ENCODE measurements around the gene SULT2B1. TPM values are rescaled to one million over a fixed set of nuclear protein-coding genes. Genes with fewer than 3 reads are reported as not detected.

Gene SULT2B1
- polyA plus RNA-seq (2013, experiment 1 of 2), result 0.13 TPM
- polyA plus RNA-seq (2013, experiment 2 of 2), result 0.18 TPM

- peaks cover 7 to 12% of the 10 kb centered on the region in 2 donors for H3K4me1 ChIP-seq (ENCODE audit: control insufficient read depth in 2 of 2, insufficient read depth in 1 of 2, low read depth in 1 of 2, low read length in 2 of 2)
- H3K23ac ChIP-seq (ENCODE audit: low read depth, low read length, poor library complexity), result no peak within 1 kb of the TSS
- H4K8ac ChIP-seq (ENCODE audit: low read depth, low read length), result no peak within 1 kb of the TSS
- H3K27me3 ChIP-seq (ENCODE audit: control insufficient read depth in 3 of 3, insufficient read depth in 3 of 3, low read depth in 1 of 3, low read length in 3 of 3), result peaks cover 0 to 17% (median 0%) of the 10 kb centered on the region in 3 experiments
- no peaks in the 10 kb centered on the region for H3K36me3 ChIP-seq (replicated peaks in 1 of 2; ENCODE audit: control insufficient read depth in 2 of 2, insufficient read depth in 2 of 2, low read length in 2 of 2)
- H2BK120ac ChIP-seq (ENCODE audit: low read depth, low read length), result peak within 1 kb of the TSS; percentile 50
- H3K4me3 ChIP-seq (ENCODE audit: low read length in 2 of 2), result no peak within 1 kb of the TSS
- peak within 1 kb of the TSS; percentile 49 for H3K18ac ChIP-seq (ENCODE audit: low read length)
- peak within 1 kb of the TSS; percentile 56 for H2BK5ac ChIP-seq (ENCODE audit: low read length)
- H3K79me1 ChIP-seq (ENCODE audit: low read depth, low read length), result no peaks in the 10 kb centered on the region
- H2AFZ ChIP-seq (ENCODE audit: low read length), result no peak within 1 kb of the TSS
- H4K91ac ChIP-seq (ENCODE audit: low read depth, low read length, poor library complexity), result no peak within 1 kb of the TSS
- H2BK12ac ChIP-seq (ENCODE audit: low read length), result peak within 1 kb of the TSS; percentile 82
- DNase-seq (ENCODE audit: low spot score), result no peak
- peak within 1 kb of the TSS; percentile 82 for H2AK5ac ChIP-seq (ENCODE audit: low read depth, low read length)
- no peak within 1 kb of the TSS for H3K4me2 ChIP-seq (ENCODE audit: insufficient read depth, low read length, poor library complexity, severe bottlenecking)
- no CpG with 5 or more reads among the region's 36 CpGs for WGBS, 2 donors (ENCODE audit: extremely low coverage in 2 of 2, insufficient read length in 2 of 2, insufficient replicate concordance in 1 of 2)
- peak within 1 kb of the TSS; percentile 3 for H2BK15ac ChIP-seq (ENCODE audit: low read length)
- H3K27ac ChIP-seq (replicated peaks; ENCODE audit: low read length), result no peak within 1 kb of the TSS
- no peak within 1 kb of the TSS for H3K4ac ChIP-seq (ENCODE audit: low read length)
- H3K9ac ChIP-seq (ENCODE audit: low read depth, low read length, poor library complexity), result no peak within 1 kb of the TSS
- H3K9me3 ChIP-seq (replicated peaks in 1 of 2; ENCODE audit: control insufficient read depth in 2 of 2, insufficient read depth in 1 of 2, low read depth in 1 of 2, low read length in 2 of 2), result peaks cover 0 to 2% of the 10 kb centered on the region in 2 donors
- H3K14ac ChIP-seq (ENCODE audit: low read length), result no peak within 1 kb of the TSS
Observed at GRCh38 chr19:48551437-48552302, at the start of gene SULT2B1. TSS of gene SULT2B1 (plus strand) at chr19:48552172. CDS start at chr19:48552253, 81 bp downstream.

- Histone ChIP-seq H3K4me2 (ENCODE audit: insufficient read depth, low read length, poor library complexity, severe bottlenecking) (peak overlapping the region; percentile 74), H3K23ac (ENCODE audit: low read depth, low read length, poor library complexity) (peak overlapping the region; percentile 48), H4K91ac (ENCODE audit: low read depth, low read length, poor library complexity) (no peak overlapping the region), H3K79me1 (ENCODE audit: low read depth, low read length) (no peaks in the 10 kb centered on the region), H3K4me3 (ENCODE audit: low read length in 2 of 2) (peak overlapping the region in 1 of 2 donors; percentile 77), H3K14ac (ENCODE audit: low read length) (no peak overlapping the region), H3K9ac (ENCODE audit: low read depth, low read length, poor library complexity) (peak overlapping the region; percentile 50), H2AFZ (ENCODE audit: low read length) (peak overlapping the region; percentile 49), H3K27ac (replicated peaks; ENCODE audit: low read length) (no peak overlapping the region), H3K27me3 (ENCODE audit: control insufficient read depth in 3 of 3, insufficient read depth in 3 of 3, low read depth in 1 of 3, low read length in 3 of 3) (peaks cover 0 to 34% (median 0%) of the 10 kb centered on the region in 3 experiments), H2BK12ac (ENCODE audit: low read length) (no peak overlapping the region), H3K36me3 (replicated peaks in 1 of 2; ENCODE audit: control insufficient read depth in 2 of 2, insufficient read depth in 2 of 2, low read length in 2 of 2) (no peaks in the 10 kb centered on the region), H4K8ac (ENCODE audit: low read depth, low read length) (no peak overlapping the region), H2BK120ac (ENCODE audit: low read depth, low read length) (no peak overlapping the region), H3K4ac (ENCODE audit: low read length) (peak overlapping the region; percentile 98), H3K4me1 (ENCODE audit: control insufficient read depth in 2 of 2, insufficient read depth in 1 of 2, low read depth in 1 of 2, low read length in 2 of 2) (peaks cover 0 to 12% of the 10 kb centered on the region in 2 donors), H2BK5ac (ENCODE audit: low read length) (peak overlapping the region; percentile 15), H3K9me3 (replicated peaks in 1 of 2; ENCODE audit: control insufficient read depth in 2 of 2, insufficient read depth in 1 of 2, low read depth in 1 of 2, low read length in 2 of 2) (peaks cover 0 to 1% of the 10 kb centered on the region in 2 donors), H2BK15ac (ENCODE audit: low read length) (peak overlapping the region; percentile 95), H2AK5ac (ENCODE audit: low read depth, low read length) (peak overlapping the region; percentile 1), H3K18ac (ENCODE audit: low read length) (peak overlapping the region; percentile 97)
- no CpG with 5 or more reads among the region's 27 CpGs for WGBS, 2 donors (ENCODE audit: extremely low coverage in 2 of 2, insufficient read length in 2 of 2, insufficient replicate concordance in 1 of 2)
- DNase-seq (ENCODE audit: low spot score), result no peak
Observed at GRCh38 chr19:48502350-48503018, 49.5 kb upstream of the SULT2B1 start.

- Histone ChIP-seq H2AFZ (ENCODE audit: low read length) (no peak overlapping the region), H3K4ac (ENCODE audit: low read length) (no peak overlapping the region), H3K9ac (ENCODE audit: low read depth, low read length, poor library complexity) (no peak overlapping the region), H2BK12ac (ENCODE audit: low read length) (no peak overlapping the region), H3K9me3 (replicated peaks in 1 of 2; ENCODE audit: control insufficient read depth in 2 of 2, insufficient read depth in 1 of 2, low read depth in 1 of 2, low read length in 2 of 2) (peaks cover 0 to 1% of the 10 kb centered on the region in 2 donors), H2BK120ac (ENCODE audit: low read depth, low read length) (no peak overlapping the region), H3K36me3 (replicated peaks in 1 of 2; ENCODE audit: control insufficient read depth in 2 of 2, insufficient read depth in 2 of 2, low read length in 2 of 2) (no peaks in the 10 kb centered on the region), H2AK5ac (ENCODE audit: low read depth, low read length) (no peak overlapping the region), H3K14ac (ENCODE audit: low read length) (no peak overlapping the region), H2BK5ac (ENCODE audit: low read length) (no peak overlapping the region), H3K4me3 (ENCODE audit: low read length in 2 of 2) (no peak overlapping the region), H3K27ac (replicated peaks; ENCODE audit: low read length) (no peak overlapping the region), H3K23ac (ENCODE audit: low read depth, low read length, poor library complexity) (no peak overlapping the region), H3K4me1 (ENCODE audit: control insufficient read depth in 2 of 2, insufficient read depth in 1 of 2, low read depth in 1 of 2, low read length in 2 of 2) (peaks cover 0 to 11% of the 10 kb centered on the region in 2 donors), H4K8ac (ENCODE audit: low read depth, low read length) (no peak overlapping the region), H3K79me1 (ENCODE audit: low read depth, low read length) (peaks cover 1% of the 10 kb centered on the region), H2BK15ac (ENCODE audit: low read length) (no peak overlapping the region), H3K18ac (ENCODE audit: low read length) (no peak overlapping the region), H4K91ac (ENCODE audit: low read depth, low read length, poor library complexity) (no peak overlapping the region), H3K27me3 (ENCODE audit: control insufficient read depth in 3 of 3, insufficient read depth in 3 of 3, low read depth in 1 of 3, low read length in 3 of 3) (peaks cover 0 to 21% (median 2%) of the 10 kb centered on the region in 3 experiments), H3K4me2 (ENCODE audit: insufficient read depth, low read length, poor library complexity, severe bottlenecking) (no peak overlapping the region)
- DNase-seq (ENCODE audit: low spot score), result no peak
- no CpG with 5 or more reads among the region's 5 CpGs for WGBS, 2 donors (ENCODE audit: extremely low coverage in 2 of 2, insufficient read length in 2 of 2, insufficient replicate concordance in 1 of 2)
Observed at GRCh38 chr19:48506138-48506733, 45.7 kb upstream of the SULT2B1 start.
